GM19463 (cell line): Measurements from ENCODE around the gene CYB5B.

ENCODE experiments used
- ATAC-seq: cut with Tn5 transposase; IDR thresholded peaks from one replicate; pipeline ENCODE4 v1.9.1; 2021; ENCODE audit warnings: mild to moderate bottlenecking, moderate library complexity; ENCODE audit not compliant: unreplicated experiment

The CYB5B gene

DNA sequence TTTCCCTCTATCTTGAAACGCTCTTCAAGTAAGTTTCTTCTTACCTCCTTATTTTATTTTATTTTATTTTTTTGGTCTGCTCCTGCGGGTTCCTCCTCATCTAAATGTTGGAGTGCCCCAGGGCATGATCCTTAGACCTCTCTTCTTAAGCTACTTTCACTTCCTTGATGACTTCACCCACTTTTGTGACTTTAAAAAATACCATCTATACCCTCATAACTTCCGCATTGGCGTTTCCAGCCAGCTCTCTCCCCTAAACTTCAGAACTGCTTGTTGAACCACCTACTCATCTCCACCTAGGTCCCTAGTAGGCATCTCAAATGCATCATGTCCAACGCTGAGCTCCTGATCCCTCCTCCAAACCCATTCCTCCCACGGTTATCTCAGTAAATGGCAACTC, 89.9 kb downstream of the CYB5B start:
- no peak for ATAC-seq
